IPS DF 6.9 (cell line): ENCODE data around the gene ADRA2A.

Source experiments
- DNase-seq: peaks from one replicate; pipeline ENCODE4 v3.0.0-alpha.2; 2013; ENCODE audit warnings: low read depth, low spot score
- H3K27ac ChIP-seq: one replicate; pipeline ENCODE4 v1.5.1; 2013; ENCODE audit warnings: low read length, control low read depth
- H3K27me3 ChIP-seq: 2 replicates; pipeline ENCODE4 v1.6.1; 2013; ENCODE audit warnings: mild to moderate bottlenecking, low read length; ENCODE audit not compliant: control insufficient read depth, insufficient read depth
- H3K36me3 ChIP-seq: 2 replicates; pipeline ENCODE4 v1.6.1; 2013; ENCODE audit warnings: low read length; ENCODE audit not compliant: control insufficient read depth, insufficient read depth
- H3K4me1 ChIP-seq: 2 replicates; pipeline ENCODE4 v1.6.1; 2013; ENCODE audit warnings: low read length; ENCODE audit not compliant: control insufficient read depth, insufficient read depth
- H3K4me3 ChIP-seq: 2 replicates; pipeline ENCODE4 v1.5.1; 2013; ENCODE audit warnings: mild to moderate bottlenecking, low read length
- H3K9me3 ChIP-seq: 2 replicates; pipeline ENCODE4 v1.6.1; 2013; ENCODE audit warnings: low read length, inconsistent platforms; ENCODE audit not compliant: control insufficient read depth, insufficient read depth
- WGBS: extraction: QIAGEN DNeasy Blood & Tissue Kit; methylation state at CpG from one replicate; pipeline ENCODE4 v1.1.7; 2013; ENCODE audit warnings: mixed read lengths, missing lambda C conversion rate; ENCODE audit not compliant: insufficient read length, insufficient coverage; 5-methylcytosine and 5-hydroxymethylcytosine counted together

Gene ADRA2A

DNA sequence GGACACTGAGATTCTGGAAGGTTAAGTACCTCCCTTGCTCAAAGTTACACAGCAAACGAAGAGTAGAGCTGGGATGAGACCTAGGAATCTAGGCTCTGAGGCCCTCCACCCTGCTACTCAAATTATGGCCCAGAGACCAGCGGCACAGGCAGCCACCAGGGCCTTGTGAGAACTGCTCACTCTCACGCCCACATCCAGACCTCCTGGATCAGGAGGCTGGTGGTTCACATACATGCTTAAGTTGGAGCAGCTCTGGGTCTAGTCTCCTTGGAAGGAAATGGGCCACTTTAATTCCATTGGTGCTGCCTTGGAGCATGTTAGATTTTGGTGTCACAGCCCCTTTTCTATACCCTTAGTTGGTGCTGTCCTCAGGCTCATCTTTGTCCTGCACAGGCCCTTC lies 41.9 kb downstream of the ADRA2A start:
- Histone ChIP-seq H3K4me3 (no peak overlapping the region), H3K4me1 (no peaks in the 10 kb centered on the region), H3K9me3 (no peaks in the 10 kb centered on the region), H3K36me3 (no peaks in the 10 kb centered on the region), H3K27ac (no peak overlapping the region), H3K27me3 (no peaks in the 10 kb centered on the region)
- no CpG with 5 or more reads among the region's 3 CpGs for WGBS
- DNase-seq = no peak

DNA sequence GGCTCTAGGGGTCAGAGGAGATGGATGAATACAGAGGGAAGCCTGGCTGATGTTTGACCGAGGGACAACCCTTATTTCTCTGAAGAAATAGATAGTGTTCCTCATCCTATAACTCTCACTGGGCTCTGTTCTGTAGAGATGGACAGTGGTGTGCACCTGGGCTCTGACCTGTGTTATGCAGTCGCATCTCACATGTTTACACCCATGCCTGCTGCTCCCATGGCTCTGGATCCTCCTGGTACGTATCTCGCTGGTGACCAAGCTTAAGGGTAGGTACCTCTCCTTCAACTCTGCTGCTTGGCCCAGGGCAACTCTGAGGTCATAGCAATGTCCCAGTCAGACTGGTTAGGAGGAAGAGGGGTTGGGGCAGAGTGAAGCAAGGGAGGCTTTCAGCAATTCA lies 42.8 kb downstream of the ADRA2A start:
- Histone ChIP-seq H3K4me1 (no peaks in the 10 kb centered on the region), H3K9me3 (no peaks in the 10 kb centered on the region), H3K27ac (no peak overlapping the region), H3K36me3 (no peaks in the 10 kb centered on the region), H3K4me3 (no peak overlapping the region), H3K27me3 (no peaks in the 10 kb centered on the region)
- no CpG with 5 or more reads among the region's 4 CpGs for WGBS
- no peak for DNase-seq

- Histone ChIP-seq H3K9me3 (no peaks in the 10 kb centered on the region), H3K27ac (no peak overlapping the region), H3K36me3 (no peaks in the 10 kb centered on the region), H3K4me1 (no peaks in the 10 kb centered on the region), H3K27me3 (no peaks in the 10 kb centered on the region), H3K4me3 (no peak overlapping the region)
- DNase-seq = no peak
These were observed 45.3 kb downstream of the ADRA2A start for GRCh38 chr10:111122127-111122526.

DNA sequence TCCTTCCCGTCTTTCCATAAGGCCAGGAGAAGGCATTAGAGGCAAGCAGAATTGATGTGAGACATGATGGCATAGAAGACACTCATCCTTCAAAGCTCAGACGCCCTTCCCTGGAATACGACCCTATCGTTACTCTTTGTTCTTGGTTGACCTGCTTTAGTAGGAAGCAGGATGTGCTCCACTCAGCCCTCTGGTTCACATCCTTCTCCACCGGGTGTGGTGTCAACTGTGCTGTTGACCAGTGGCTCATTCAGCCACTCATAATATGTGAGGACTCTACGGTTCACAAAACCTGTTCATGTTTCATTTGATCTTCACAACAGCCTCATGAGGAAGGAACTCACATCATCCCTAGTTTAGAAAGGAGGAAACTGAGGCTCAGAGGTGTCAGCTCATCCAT lies 47.1 kb downstream of the ADRA2A start:
- H3K36me3 ChIP-seq = no peaks in the 10 kb centered on the region
- H3K27ac ChIP-seq = no peak overlapping the region
- WGBS = no CpG with 5 or more reads among the region's 6 CpGs
- no peak overlapping the region for H3K4me3 ChIP-seq
- H3K9me3 ChIP-seq = no peaks in the 10 kb centered on the region
- H3K27me3 ChIP-seq = no peaks in the 10 kb centered on the region
- DNase-seq = no peak
- no peaks in the 10 kb centered on the region; the same call in 1 of the 2 replicates for H3K4me1 ChIP-seq

- Histone ChIP-seq H3K27me3 (no peaks in the 10 kb centered on the region), H3K4me1 (no peaks in the 10 kb centered on the region; the same call in 1 of the 2 replicates), H3K4me3 (no peak overlapping the region), H3K36me3 (no peaks in the 10 kb centered on the region), H3K27ac (no peak overlapping the region), H3K9me3 (no peaks in the 10 kb centered on the region)
- WGBS = no CpG with 5 or more reads among the region's 2 CpGs
- no peak for DNase-seq
These were observed 48.3 kb downstream of the ADRA2A start for GRCh38 chr10:111125102-111125501.

- Histone ChIP-seq H3K27me3 (no peaks in the 10 kb centered on the region), H3K4me1 (no peaks in the 10 kb centered on the region; the same call in 1 of the 2 replicates), H3K9me3 (no peaks in the 10 kb centered on the region), H3K4me3 (no peak overlapping the region), H3K36me3 (no peaks in the 10 kb centered on the region), H3K27ac (no peak overlapping the region)
- DNase-seq = no peak
- WGBS = no CpG with 5 or more reads among the region's 2 CpGs
These were observed 49.2 kb downstream of the ADRA2A start for GRCh38 chr10:111126077-111126476.

DNA sequence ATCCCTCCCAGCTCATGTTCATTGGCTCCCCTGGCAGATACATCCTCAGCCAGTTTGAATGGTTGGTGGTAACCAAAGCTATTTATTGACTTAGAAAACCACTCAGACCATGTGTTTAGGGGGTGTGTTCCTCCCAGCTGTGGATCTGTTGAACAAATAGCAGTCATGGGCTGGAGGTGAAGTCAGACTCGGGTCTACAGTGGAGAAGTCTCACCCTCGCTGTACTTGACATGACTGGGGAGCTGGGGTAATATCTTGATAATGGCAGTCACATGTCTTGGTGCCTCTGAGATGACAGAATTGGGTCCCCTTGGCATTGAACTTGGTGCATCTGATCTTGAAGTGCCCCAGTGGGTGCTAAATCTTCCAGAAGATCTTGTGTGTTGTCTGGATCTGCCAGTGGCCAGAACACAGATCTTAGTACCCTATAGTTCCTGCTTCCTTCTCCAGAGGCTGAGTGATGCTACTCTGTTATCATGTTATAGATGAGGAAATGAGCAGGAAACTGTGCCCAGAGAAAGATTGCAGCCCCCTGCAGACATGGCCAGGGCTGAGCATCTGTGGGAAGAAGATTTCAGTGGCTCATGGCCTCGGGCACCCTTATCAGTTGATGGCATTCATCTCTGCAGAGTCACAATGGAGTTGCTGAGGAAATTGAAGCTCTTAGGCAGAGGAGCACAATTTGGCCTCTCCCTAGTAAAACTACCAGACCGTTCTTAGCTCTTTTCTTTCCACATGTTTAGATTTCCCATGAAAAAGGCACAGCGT lies 50.4 kb downstream of the ADRA2A start:
- no peaks in the 10 kb centered on the region; the same call in 1 of the 2 replicates for H3K4me1 ChIP-seq
- no peak overlapping the region for H3K4me3 ChIP-seq
- H3K9me3 ChIP-seq = no peaks in the 10 kb centered on the region
- H3K36me3 ChIP-seq = no peaks in the 10 kb centered on the region
- H3K27me3 ChIP-seq = no peaks in the 10 kb centered on the region
- WGBS = no CpG with 5 or more reads among the region's 5 CpGs
- no peak overlapping the region for H3K27ac ChIP-seq
- DNase-seq = no peak

DNA sequence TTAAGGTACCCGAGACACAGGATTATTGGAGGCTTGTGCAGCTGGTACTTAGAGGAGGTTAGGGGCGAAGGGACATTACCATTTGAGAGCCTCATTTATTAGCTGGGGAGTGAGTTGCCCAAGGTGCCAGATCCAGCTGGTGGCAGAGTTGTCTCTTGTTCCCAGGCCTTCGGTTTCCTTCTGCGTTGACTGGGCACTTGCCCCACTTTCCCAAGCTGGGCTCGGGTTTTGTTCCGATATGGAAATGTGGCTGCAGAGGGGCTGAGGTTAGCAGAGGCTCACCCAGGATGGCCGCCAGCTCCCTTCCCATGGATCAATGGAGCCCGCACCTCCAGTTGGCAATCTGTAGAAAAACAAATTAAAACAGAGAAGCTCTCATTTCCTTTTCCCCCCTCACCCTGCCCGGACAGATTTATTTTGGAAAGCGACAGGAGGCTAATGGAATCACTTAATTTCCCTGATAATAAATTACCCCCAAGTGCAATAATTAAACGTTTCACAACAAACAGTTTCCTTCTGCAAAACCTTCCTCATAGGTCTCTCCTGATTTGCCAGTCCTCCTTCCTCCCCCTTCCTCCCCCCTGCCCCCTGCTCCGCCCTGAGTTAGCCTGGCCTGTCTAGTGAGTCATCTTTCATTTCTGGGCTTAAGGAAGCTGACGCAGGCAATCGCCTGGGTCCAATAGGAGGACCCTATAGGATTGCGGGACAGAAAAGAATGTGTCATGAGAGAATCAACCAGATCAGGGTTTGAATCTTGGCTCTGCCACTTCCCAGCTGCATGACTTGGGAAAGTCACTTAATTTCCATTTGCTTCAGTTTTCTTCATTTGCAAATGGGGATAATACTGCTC lies 51.7 kb downstream of the ADRA2A start:
- WGBS = no CpG with 5 or more reads among the region's 15 CpGs
- no peaks in the 10 kb centered on the region for H3K27me3 ChIP-seq
- no peak for DNase-seq

GRCh38 chr10:111129363-111129762 lies 52.5 kb downstream of the ADRA2A start:
- Histone ChIP-seq H3K27me3 (no peaks in the 10 kb centered on the region), H3K27ac (no peak overlapping the region), H3K9me3 (no peaks in the 10 kb centered on the region), H3K4me1 (no peaks in the 10 kb centered on the region; the same call in 1 of the 2 replicates), H3K4me3 (no peak overlapping the region), H3K36me3 (no peaks in the 10 kb centered on the region)
- no CpG with 5 or more reads among the region's 6 CpGs for WGBS
- DNase-seq = no peak

More for the DNA sequence above, 51.7 kb downstream of the ADRA2A start:
- Histone ChIP-seq H3K36me3 (no peaks in the 10 kb centered on the region), H3K4me1 (no peaks in the 10 kb centered on the region; the same call in 1 of the 2 replicates), H3K9me3 (no peaks in the 10 kb centered on the region), H3K27ac (no peak overlapping the region), H3K4me3 (no peak overlapping the region)

GRCh38 chr10:111130471-111130870 lies 53.6 kb downstream of the ADRA2A start:
- Histone ChIP-seq H3K4me3 (no peak overlapping the region), H3K36me3 (no peaks in the 10 kb centered on the region), H3K4me1 (no peaks in the 10 kb centered on the region; the same call in 1 of the 2 replicates), H3K27me3 (no peaks in the 10 kb centered on the region), H3K9me3 (no peaks in the 10 kb centered on the region), H3K27ac (no peak overlapping the region)
- no CpG with 5 or more reads among the region's 5 CpGs for WGBS
- DNase-seq = no peak
